Glutamatergic neuron (in vitro differentiated cells): Measurements from ENCODE around the gene MAVS. TPM values are rescaled to one million over a fixed set of nuclear protein-coding genes. Genes with fewer than 3 reads are reported as not detected.

ENCODE experiments used
- DNase-seq: peaks from one replicate; pipeline ENCODE4 v3.0.0; 2022
- H3K27ac Mint-ChIP-seq: one replicate; pipeline ENCODE4 v1.8.0; 2020; ENCODE audit warnings: mild to moderate bottlenecking, mixed read lengths, inconsistent platforms; ENCODE audit not compliant: unreplicated experiment
- H3K27me3 Mint-ChIP-seq: one replicate; pipeline ENCODE4 v1.8.0; 2020; ENCODE audit warnings: mild to moderate bottlenecking, moderate library complexity, mixed read lengths, inconsistent platforms; ENCODE audit not compliant: unreplicated experiment
- H3K36me3 Mint-ChIP-seq: one replicate; pipeline ENCODE4 v1.8.0; 2020; ENCODE audit warnings: mild to moderate bottlenecking, mixed read lengths, inconsistent platforms; ENCODE audit not compliant: unreplicated experiment
- H3K4me1 Mint-ChIP-seq: one replicate; pipeline ENCODE4 v1.8.0; 2020; ENCODE audit warnings: mild to moderate bottlenecking, low read depth, mixed read lengths, inconsistent platforms; ENCODE audit not compliant: unreplicated experiment
- H3K4me3 Mint-ChIP-seq: one replicate; pipeline ENCODE4 v1.8.0; 2020; ENCODE audit warnings: mild to moderate bottlenecking, mixed read lengths, inconsistent platforms; ENCODE audit not compliant: unreplicated experiment
- H3K9me3 Mint-ChIP-seq: one replicate; pipeline ENCODE4 v1.8.0; 2020; ENCODE audit warnings: mild to moderate bottlenecking, moderate library complexity, mixed read lengths, inconsistent platforms; ENCODE audit not compliant: unreplicated experiment
- CTCF ChIP-seq: fragments of 200-600 bp; sonication (generic); IDR thresholded peaks from one replicate; pipeline ENCODE4 v1.5.0; 2021; ENCODE audit not compliant: partially characterized antibody, unreplicated experiment
- total RNA-seq: library from RNA; stranded (reverse); fragmentation: NEBNext Ultra II Directional; extraction: Animal tissue kit (Norgen Biotek cat#: 25700); gene quantifications from one replicate; pipeline ENCODE4 v1.2.1, GENCODE V29; 2021; ENCODE audit not compliant: unreplicated experiment

Gene MAVS
- total RNA-seq, 1 donor from 2014 or later, result 25.8 TPM

GRCh38 chr20:3915691-3916090 lies 69.1 kb downstream of the MAVS start:
- H3K4me1 Mint-ChIP-seq, result peaks cover 21% of the 10 kb centered on the region
- DNase-seq, result no peak
- H3K27ac Mint-ChIP-seq, result peak overlapping the region; percentile 8
- H3K4me3 Mint-ChIP-seq, result no peak overlapping the region
- peaks cover 9% of the 10 kb centered on the region for H3K36me3 Mint-ChIP-seq
- no peak for TF ChIP-seq CTCF
- peaks cover 8% of the 10 kb centered on the region for H3K27me3 Mint-ChIP-seq
- peaks cover 3% of the 10 kb centered on the region for H3K9me3 Mint-ChIP-seq

GRCh38 chr20:3916364-3916763 lies 69.7 kb downstream of the MAVS start:
- Mint-ChIP-seq H3K27me3 (peaks cover 8% of the 10 kb centered on the region), H3K4me3 (no peak overlapping the region), H3K9me3 (peaks cover 3% of the 10 kb centered on the region), H3K4me1 (peaks cover 21% of the 10 kb centered on the region), H3K27ac (peak overlapping the region; percentile 68), H3K36me3 (peaks cover 9% of the 10 kb centered on the region)
- DNase-seq, result no peak
- no peak for TF ChIP-seq CTCF

GRCh38 chr20:3919352-3919751 lies 72.7 kb downstream of the MAVS start:
- Mint-ChIP-seq H3K4me3 (no peak overlapping the region), H3K27ac (no peak overlapping the region), H3K9me3 (peaks cover 12% of the 10 kb centered on the region), H3K27me3 (peaks cover 8% of the 10 kb centered on the region), H3K4me1 (peaks cover 40% of the 10 kb centered on the region), H3K36me3 (peaks cover 4% of the 10 kb centered on the region)
- DNase-seq, result no peak
- TF ChIP-seq CTCF, result no peak

- DNase-seq, result no peak
- no peaks in the 10 kb centered on the region for H3K36me3 Mint-ChIP-seq
- peaks cover 19% of the 10 kb centered on the region for H3K27me3 Mint-ChIP-seq
- peaks cover 31% of the 10 kb centered on the region for H3K9me3 Mint-ChIP-seq
- H3K27ac Mint-ChIP-seq, result peak overlapping the region; percentile 70
- peak overlapping the region; percentile 70 for H3K4me3 Mint-ChIP-seq
- no peak for TF ChIP-seq CTCF
- H3K4me1 Mint-ChIP-seq, result peaks cover 41% of the 10 kb centered on the region
Observed at GRCh38 chr20:3922223-3922982, 75.8 kb downstream of the MAVS start.

- DNase-seq, result no peak
- H3K27me3 Mint-ChIP-seq, result peaks cover 24% of the 10 kb centered on the region
- H3K9me3 Mint-ChIP-seq, result peaks cover 36% of the 10 kb centered on the region
- H3K27ac Mint-ChIP-seq, result peak overlapping the region; percentile 70
- peaks cover 45% of the 10 kb centered on the region for H3K4me1 Mint-ChIP-seq
- H3K4me3 Mint-ChIP-seq, result peak overlapping the region; percentile 70
- H3K36me3 Mint-ChIP-seq, result no peaks in the 10 kb centered on the region
- no peak for TF ChIP-seq CTCF
Observed at GRCh38 chr20:3922983-3923339, 76.3 kb downstream of the MAVS start.
